ENCODE measurements around the gene TEX13D.

TEX13D gene

DNA sequence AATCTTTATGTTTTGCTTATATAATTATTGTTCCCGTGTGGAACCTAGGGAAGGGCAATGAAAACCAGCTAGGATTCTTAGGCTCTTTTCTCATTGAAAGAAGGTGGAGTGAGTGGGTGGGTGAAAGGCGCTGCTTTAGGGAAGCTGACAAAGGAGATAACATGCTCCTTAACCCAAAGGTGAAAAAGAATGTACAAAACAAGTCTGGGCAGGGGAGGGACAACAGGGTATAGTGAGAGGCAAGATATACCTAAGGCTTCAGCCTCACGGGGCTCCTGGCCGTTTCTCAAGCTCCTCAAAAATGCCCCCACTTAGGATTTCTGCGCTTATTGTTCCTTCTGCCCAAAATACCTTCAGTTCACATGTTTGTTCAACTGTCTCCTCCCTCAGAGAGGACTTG, 15.7 kb downstream of the TEX13D start:
- no peak for DNase-seq (ENCODE audit: low read depth, low spot score)

DNA sequence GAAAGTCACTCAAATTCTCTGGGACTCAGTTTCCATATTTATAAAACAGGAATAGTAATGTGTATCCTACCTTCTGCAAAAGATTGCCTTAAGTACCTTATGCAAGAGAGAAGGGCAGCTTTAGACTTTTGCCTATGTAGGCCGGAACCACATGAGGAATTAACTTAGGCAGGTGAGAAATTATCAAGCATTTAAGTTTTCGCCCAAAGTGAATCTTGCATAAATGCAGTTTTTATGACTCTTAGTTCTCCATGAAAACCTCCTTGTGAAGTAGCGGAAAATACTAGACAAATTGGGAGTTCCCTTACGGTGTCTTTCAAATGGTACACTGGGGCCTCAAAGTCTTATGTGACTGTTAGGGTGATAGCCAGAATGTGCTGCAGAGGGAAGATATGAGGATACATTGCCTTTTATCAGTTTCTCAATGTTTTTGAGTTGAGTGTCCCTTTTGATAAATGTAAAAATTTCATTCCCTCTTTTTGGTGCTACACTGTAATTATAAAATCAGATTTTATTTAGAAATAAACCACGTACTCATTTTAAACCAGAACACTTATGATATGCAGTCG, 16.5 kb downstream of the TEX13D start:
- DNase-seq (ENCODE audit: low read depth, low spot score), result no peak

DNA sequence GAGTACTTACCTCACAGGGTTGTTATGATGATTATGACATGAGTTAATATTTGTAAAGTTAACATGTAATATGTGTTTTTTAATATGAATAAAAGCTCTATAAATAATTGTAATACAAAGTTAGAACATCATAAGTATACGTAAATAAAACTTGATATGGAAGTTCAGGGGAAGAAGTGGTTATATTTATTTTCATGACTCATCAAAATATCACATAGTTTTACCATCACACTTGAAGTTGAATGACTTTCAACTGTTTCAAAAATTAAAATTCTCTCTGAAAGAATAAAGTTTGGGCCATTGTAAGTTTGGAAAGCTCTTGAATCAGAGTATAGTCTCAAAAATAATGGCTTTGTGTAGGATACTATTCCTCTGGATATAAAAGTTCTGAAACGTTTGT, 22.2 kb downstream of the TEX13D start:
- no peak for DNase-seq (ENCODE audit: low read depth, low spot score)

DNA sequence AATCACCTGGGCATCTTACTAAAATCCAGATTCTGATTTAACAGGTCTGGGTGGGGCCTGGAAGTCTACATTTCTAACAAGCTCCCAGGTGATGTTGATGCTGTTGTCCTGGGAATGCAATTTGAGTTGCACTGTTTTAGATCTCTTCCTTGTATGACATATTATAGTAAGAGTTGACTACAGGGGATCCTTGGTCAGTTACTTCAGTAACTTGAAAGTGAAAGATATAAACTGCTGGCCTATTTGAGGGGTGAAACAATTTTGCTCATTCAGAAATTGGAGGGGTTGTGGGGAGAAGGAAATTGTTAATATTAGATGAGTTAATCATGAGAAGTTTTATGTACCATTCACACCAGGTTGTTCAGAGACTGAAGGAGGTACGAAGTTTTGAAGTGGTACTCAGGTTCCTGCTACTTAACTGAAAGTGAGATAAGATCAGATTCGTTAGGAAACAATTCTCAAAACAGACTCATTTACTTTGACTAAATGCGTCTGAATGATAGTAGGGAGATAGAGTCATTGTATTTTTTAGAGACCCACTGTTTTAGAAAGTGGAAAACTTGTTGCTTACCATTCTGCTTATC, 26.4 kb downstream of the TEX13D start:
- no peak for DNase-seq (ENCODE audit: low read depth, low spot score)

DNA sequence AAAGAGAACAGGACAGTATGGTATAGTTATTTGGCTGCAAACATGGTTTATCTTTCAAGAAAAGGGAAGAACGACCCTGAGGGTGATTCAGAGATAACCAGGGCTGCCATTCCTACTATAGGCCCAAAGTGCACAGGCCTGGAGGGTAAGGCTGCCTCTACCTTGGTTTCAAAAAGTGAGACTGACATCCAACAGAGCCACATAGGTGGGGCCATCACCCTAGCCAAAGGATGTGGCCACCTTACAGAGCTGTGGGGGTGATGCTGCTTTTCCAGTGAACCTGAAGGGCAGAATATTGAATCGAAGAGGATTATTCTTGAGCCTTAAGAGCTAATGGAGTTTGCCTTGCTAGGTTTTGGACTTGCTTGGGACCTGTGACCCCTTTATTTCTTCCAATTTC, 29.6 kb downstream of the TEX13D start:
- no peak for DNase-seq (ENCODE audit: low read depth, low spot score)

DNA sequence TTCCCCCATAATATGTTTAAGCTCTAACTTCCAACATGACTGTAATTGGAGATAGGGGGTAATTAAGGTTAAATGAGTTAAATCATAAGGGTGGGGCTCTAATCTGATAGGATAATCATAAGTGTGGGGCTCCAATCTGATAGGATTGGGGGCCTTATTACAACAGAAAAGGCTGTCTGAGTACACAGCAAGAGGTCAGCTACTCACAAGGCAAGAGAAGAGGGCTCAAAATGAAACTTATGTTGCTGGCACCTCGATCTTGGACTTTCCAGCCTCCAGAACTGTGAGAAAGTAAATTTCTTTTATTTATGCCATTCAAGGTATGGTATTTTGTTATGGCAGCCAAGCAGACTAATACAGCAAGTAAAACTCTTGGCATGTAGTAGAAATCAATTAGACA, 30.3 kb downstream of the TEX13D start:
- DNase-seq (ENCODE audit: low read depth, low spot score), result no peak

DNA sequence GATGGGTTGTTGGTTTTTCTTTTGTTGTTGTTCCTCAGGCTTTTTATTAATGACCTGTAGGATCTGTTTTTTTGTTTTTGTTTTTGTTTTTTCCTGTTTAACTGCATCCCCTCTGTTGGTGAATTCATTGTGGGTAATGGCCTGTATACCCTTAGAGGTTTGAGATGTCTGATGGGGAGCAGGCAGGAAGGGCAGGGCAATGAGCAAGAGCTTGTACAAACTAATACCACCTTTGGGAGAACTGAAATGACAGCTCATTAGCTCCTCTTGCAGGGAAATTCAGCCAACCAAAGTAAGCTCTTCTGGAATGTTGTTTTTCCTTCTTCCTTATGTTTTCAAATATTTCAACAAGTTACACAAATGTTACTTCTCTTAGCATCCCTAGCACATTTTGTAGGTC, 37.3 kb downstream of the TEX13D start:
- DNase-seq (ENCODE audit: low read depth, low spot score), result no peak

DNA sequence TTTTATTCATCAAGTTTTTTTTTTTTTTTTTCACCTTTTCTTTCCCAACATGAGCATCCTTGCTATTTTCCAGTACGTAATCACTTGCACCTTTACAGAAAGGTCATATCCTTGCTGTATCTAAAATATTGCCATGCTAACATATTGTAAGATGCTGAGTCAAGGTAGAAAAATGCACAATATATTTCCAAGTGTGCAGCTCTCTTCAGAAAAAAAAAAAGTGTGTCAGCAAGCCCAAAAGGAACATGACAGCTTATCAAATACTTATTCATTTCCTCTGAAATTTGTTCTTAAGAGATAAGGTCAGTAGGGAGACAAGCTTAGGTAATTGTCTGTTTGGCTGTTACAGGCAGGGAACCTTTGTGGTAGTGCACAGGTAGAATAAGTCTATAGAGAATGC, 40.9 kb downstream of the TEX13D start:
- no peak for DNase-seq (ENCODE audit: low read depth, low spot score)

DNA sequence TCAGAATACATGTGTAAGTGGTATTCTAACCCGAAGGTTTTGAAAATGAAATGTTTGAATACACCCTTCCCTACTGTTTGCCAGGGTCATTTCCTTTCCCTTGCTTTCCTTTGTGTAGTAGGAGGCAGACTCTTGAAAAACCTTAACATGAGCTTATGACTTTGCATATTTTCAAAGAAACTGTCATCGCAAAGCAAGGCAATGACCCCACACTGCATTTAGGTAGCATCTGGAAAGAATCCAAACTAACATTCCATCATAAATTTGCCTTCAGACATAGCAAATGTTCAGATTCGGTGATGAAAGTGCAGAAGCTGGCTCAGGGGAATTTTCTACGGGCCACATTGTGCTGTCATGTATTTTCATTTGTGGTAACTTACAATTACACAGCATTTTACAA, 46.2 kb downstream of the TEX13D start:
- DNase-seq (ENCODE audit: low read depth, low spot score), result no peak

DNA sequence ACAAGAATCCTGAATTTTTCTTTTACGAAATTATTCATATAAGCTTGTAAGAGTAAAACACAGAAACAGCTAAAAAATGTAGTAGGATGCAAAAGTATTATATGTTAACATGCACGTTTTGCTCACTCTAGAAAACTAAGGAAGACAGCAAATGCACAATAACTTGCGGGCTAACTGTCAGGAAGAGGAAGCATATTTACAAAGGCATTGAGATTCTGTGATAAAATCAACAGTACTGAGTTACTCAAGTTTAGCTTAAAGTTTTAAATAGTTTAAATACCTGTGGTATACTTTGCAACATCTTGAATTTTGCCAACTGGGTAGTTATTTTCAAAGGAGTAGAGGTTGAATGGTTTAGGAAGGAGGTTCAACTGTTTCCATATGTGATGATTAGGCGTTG, 50.9 kb downstream of the TEX13D start:
- DNase-seq (ENCODE audit: low read depth, low spot score), result no peak

DNA sequence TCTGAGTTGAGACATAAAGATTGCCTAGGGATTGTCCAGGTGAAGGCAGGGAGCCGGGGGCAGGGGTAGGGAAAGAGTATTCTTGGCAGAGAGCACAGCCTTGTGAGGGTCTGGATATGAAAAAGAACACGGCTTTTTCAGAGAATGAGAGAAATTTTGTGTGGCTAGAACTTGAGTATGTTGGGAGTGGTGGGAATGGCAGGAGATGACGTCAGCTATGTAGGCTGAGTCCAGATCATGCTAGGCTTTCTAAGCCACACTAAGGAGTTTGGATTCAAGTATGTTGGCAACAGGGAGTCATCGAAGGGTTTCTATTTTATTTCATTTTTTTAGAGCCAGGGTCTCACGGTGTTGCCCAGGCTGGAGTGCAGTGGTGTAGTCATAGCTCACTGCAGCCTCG, 53.9 kb downstream of the TEX13D start:
- DNase-seq (ENCODE audit: low read depth, low spot score), result no peak
